Stomach (tissue), 9 donors: Measurements from ENCODE around the gene MED25. TPM values are rescaled to one million over a fixed set of nuclear protein-coding genes. Genes with fewer than 3 reads are reported as not detected.

Experiments used
- DNase-seq, 2 donors: peaks; one replicate each; pipeline versions ENCODE4 v3.0.0 to v3.0.0-alpha.2; 2013 to 2019
- H3K27ac ChIP-seq, 5 donors: fragments of 200-600 bp in 4 of 5; sonication (generic) in 4 of 5; one replicate each; pipeline ENCODE4 v1.5.1; 2013 to 2019; ENCODE audit warnings: mild to moderate bottlenecking in 1 of 5, moderate library complexity in 1 of 5
- H3K27me3 ChIP-seq, 3 donors: fragments of 200-600 bp; sonication (generic); one replicate each; pipeline ENCODE4 v1.5.1; 2017 to 2019; ENCODE audit warnings: mixed run types in 1 of 3
- H3K36me3 ChIP-seq, 4 donors: fragments of 200-600 bp; sonication (generic); 1 replicate in 3 of 4; 2 replicates in 1 of 4; pipeline ENCODE4 v1.5.1; 2016 to 2019
- H3K4me1 ChIP-seq, 4 donors: fragments of 200-600 bp; sonication (generic); one replicate each; pipeline ENCODE4 v1.5.1; 2016 to 2019
- H3K4me3 ChIP-seq, 4 donors: fragments of 200-600 bp; sonication (generic) in 3 of 4; one replicate each; pipeline ENCODE4 v1.5.1; 2016 to 2019; ENCODE audit warnings: mild to moderate bottlenecking in 1 of 4
- H3K9me3 ChIP-seq, 4 donors: fragments of 200-600 bp; sonication (generic); one replicate each; pipeline ENCODE4 v1.5.1; 2016 to 2019
- EP300 ChIP-seq: sonication (generic); formaldehyde crosslinking; IDR thresholded peaks from one replicate; pipeline ENCODE4 v1.6.1; 2017; ENCODE audit warnings: antibody characterized with exemption
- POLR2A ChIP-seq, 4 donors: fragments of 450-650 bp; IDR thresholded peaks; one replicate each; pipeline ENCODE4 v1.6.1; 2016; ENCODE audit warnings: antibody characterized with exemption in 4 of 4, control low read depth in 2 of 4, mild to moderate bottlenecking in 1 of 4, moderate library complexity in 1 of 4
- POLR2AphosphoS5 ChIP-seq, 3 donors: sonication (generic); formaldehyde crosslinking; IDR thresholded peaks; one replicate each; pipeline ENCODE4 v1.6.1; 2016; ENCODE audit warnings: antibody characterized with exemption in 3 of 3
- WGBS, 5 donors: extraction: QIAGEN DNeasy Blood & Tissue Kit in 3 of 5; methylation state at CpG; one replicate each; pipeline versions ENCODE4 v1.1.5 to v1.1.7; 2013 to 2018; 5-methylcytosine and 5-hydroxymethylcytosine counted together
- intact Hi-C: fragments of 100-400 bp; cut with DNase I; formaldehyde crosslinking; loops from one replicate; pipeline ENCODE4 v1.15.1; 2023; ENCODE audit warnings: low total_unique reads
- polyA plus RNA-seq, 3 donors: library from polyadenylated mRNA; stranded (reverse); fragments of 200-250 nt; gene quantifications; one replicate each; pipeline ENCODE4 v1.2.3, GENCODE V29; 2013
- total RNA-seq, 5 donors: library from RNA; depleted of rRNA; stranded (reverse); fragments of >200 nt; gene quantifications; one replicate each; pipeline versions ENCODE4 v1.1.0 to v1.2.3, GENCODE V29; 2014 to 2016
- TF ChIP-seq, protein P1 (sequence below), 7 experiments: fragments of 450-650 bp in 4 of 7; fragments of 200-600 bp in 3 of 7; sonication (generic) in 3 of 7; IDR thresholded peaks; one replicate each; pipeline ENCODE4 v1.5.1; 2016 to 2019; ENCODE audit warnings: antibody characterized with exemption in 7 of 7, control low read depth in 2 of 7, mild to moderate bottlenecking in 1 of 7
- donor health status: healthy with polysubstance abuse.
- donor health status: Bipolar disorder and iron deficiency.
- donor health status: healthy.

MED25 gene
- total and polyA plus RNA-seq, 8 donors: 18.0 to 387 (median 57.6) TPM

DNA sequence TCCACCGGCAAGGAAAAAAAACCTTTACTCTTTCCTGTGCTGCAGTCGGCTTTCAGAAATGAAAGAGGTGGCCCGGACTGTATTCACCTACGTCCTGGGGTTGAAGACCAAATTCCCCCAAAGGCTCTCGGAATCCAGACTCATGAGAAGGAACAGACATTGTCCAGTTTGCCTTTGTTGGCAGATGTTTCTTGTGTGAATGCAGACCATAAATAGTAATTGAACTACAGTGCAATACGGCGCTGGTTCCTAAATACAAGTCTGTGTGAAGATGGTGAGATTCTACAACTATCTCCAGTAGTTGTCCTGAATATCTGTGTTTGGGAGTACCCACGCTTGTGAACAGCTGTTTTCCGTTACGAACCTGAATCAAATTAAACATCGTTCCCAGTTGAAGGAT, 21.6 kb downstream of the MED25 start:
- Histone ChIP-seq H3K4me3 (no peak overlapping the region), H3K27me3 (no peaks in the 10 kb centered on the region), H3K4me1 (no peaks in the 10 kb centered on the region), H3K9me3 (no peaks in the 10 kb centered on the region), H3K27ac (no peak overlapping the region), H3K36me3 (peaks cover 41 to 65% (median 60%) of the 10 kb centered on the region in 4 donors)
- intact Hi-C loops: no loop called here
- DNase-seq: no peak
- TF ChIP-seq POLR2AphosphoS5 (IDR thresholded peaks at IDR 0.05): no peak
- TF ChIP-seq POLR2A (IDR thresholded peaks at IDR 0.05): no peak
- TF ChIP-seq, protein P1, sequence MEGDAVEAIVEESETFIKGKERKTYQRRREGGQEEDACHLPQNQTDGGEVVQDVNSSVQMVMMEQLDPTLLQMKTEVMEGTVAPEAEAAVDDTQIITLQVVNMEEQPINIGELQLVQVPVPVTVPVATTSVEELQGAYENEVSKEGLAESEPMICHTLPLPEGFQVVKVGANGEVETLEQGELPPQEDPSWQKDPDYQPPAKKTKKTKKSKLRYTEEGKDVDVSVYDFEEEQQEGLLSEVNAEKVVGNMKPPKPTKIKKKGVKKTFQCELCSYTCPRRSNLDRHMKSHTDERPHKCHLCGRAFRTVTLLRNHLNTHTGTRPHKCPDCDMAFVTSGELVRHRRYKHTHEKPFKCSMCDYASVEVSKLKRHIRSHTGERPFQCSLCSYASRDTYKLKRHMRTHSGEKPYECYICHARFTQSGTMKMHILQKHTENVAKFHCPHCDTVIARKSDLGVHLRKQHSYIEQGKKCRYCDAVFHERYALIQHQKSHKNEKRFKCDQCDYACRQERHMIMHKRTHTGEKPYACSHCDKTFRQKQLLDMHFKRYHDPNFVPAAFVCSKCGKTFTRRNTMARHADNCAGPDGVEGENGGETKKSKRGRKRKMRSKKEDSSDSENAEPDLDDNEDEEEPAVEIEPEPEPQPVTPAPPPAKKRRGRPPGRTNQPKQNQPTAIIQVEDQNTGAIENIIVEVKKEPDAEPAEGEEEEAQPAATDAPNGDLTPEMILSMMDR (IDR thresholded peaks at IDR 0.05): no peak
- TF ChIP-seq EP300: no peak
- 83 to 96% (median 95%) methylated on average over 11 of the region's 11 CpGs for WGBS, 5 donors

- DNase-seq: no peak
- intact Hi-C loops: no loop called here
- Histone ChIP-seq H3K4me1 (peaks cover 0 to 3% (median 0%) of the 10 kb centered on the region in 4 donors), H3K4me3 (no peak overlapping the region), H3K27ac (no peak overlapping the region), H3K36me3 (peaks cover 34 to 59% (median 54%) of the 10 kb centered on the region in 4 donors), H3K27me3 (no peaks in the 10 kb centered on the region), H3K9me3 (no peaks in the 10 kb centered on the region)
- 89 to 94% (median 90%) methylated on average over 11 of the region's 11 CpGs for WGBS, 5 donors
- TF ChIP-seq, protein P1 (IDR thresholded peaks at IDR 0.05): no peak
- no peak for TF ChIP-seq POLR2A (IDR thresholded peaks at IDR 0.05)
- no peak for TF ChIP-seq POLR2AphosphoS5 (IDR thresholded peaks at IDR 0.05)
- TF ChIP-seq EP300: no peak
Observed at GRCh38 chr19:49840321-49840720, 22.2 kb downstream of the MED25 start.

DNA sequence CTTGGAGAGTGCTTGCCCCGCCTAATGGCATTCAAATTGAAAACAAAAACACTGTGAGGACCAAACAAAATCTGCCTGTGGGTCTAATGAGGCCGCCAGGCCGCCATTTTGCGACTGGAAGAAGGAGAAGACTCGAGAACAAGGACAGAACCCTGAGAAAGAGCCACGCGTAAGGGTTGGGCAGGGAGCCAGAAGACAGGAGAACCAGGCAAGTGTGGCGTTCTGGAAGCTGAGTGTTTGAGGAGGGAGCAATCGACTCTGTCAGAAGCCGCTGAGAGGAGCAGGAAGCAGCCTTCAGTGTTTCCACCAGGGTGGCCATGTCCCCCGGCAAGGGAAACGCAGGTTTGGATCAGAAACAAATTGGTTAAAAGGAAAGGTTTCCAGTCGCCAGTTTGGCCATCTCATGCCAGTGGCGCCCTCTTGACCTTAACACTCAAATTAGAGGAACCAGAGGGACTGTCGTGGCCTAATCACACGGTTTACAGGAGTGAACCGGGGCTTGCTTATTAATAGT, 22.7 kb downstream of the MED25 start:
- no peaks in the 10 kb centered on the region for H3K27me3 ChIP-seq
- intact Hi-C loops: no loop called here
- peaks cover 0 to 3% (median 0%) of the 10 kb centered on the region in 4 donors for H3K4me1 ChIP-seq
- 85 to 92% (median 90%) methylated on average over 17 of the region's 17 CpGs for WGBS, 5 donors
- no peak for DNase-seq
- no peak overlapping the region for H3K27ac ChIP-seq
- H3K36me3 ChIP-seq: peaks cover 30 to 54% (median 49%) of the 10 kb centered on the region in 4 donors
- no peaks in the 10 kb centered on the region for H3K9me3 ChIP-seq
- no peak for TF ChIP-seq EP300
- TF ChIP-seq, protein P1 (IDR thresholded peaks at IDR 0.05): no peak
- no peak for TF ChIP-seq POLR2AphosphoS5 (IDR thresholded peaks at IDR 0.05)
- no peak for TF ChIP-seq POLR2A (IDR thresholded peaks at IDR 0.05)
- no peak overlapping the region for H3K4me3 ChIP-seq

GRCh38 chr19:49843265-49843664, 25.2 kb downstream of the MED25 start:
- Histone ChIP-seq H3K27me3 (no peaks in the 10 kb centered on the region), H3K27ac (no peak overlapping the region), H3K36me3 (peaks cover 6 to 29% (median 25%) of the 10 kb centered on the region in 4 donors), H3K9me3 (no peaks in the 10 kb centered on the region), H3K4me3 (no peak overlapping the region), H3K4me1 (peaks cover 0 to 7% (median 0%) of the 10 kb centered on the region in 4 donors)
- no peak for DNase-seq
- WGBS, 5 donors: 77 to 88% (median 85%) methylated on average over 3 of the region's 3 CpGs
- intact Hi-C loops: no loop called here
- TF ChIP-seq, protein P1 (IDR thresholded peaks at IDR 0.05): no peak
- TF ChIP-seq EP300: no peak
- TF ChIP-seq POLR2AphosphoS5 (IDR thresholded peaks at IDR 0.05): no peak
- no peak for TF ChIP-seq POLR2A (IDR thresholded peaks at IDR 0.05)
